GM11168 (cell line): ENCODE results near the gene AMER2.

ENCODE experiments used
- in situ Hi-C: fragments of 300-500 bp; cut with MboI; formaldehyde crosslinking; loops from one replicate; pipeline ENCODE4 v1.12.0; 2022; ENCODE audit warnings: low sequenced_read_pairs; ENCODE audit not compliant: unreplicated experiment

Gene AMER2, protein sequence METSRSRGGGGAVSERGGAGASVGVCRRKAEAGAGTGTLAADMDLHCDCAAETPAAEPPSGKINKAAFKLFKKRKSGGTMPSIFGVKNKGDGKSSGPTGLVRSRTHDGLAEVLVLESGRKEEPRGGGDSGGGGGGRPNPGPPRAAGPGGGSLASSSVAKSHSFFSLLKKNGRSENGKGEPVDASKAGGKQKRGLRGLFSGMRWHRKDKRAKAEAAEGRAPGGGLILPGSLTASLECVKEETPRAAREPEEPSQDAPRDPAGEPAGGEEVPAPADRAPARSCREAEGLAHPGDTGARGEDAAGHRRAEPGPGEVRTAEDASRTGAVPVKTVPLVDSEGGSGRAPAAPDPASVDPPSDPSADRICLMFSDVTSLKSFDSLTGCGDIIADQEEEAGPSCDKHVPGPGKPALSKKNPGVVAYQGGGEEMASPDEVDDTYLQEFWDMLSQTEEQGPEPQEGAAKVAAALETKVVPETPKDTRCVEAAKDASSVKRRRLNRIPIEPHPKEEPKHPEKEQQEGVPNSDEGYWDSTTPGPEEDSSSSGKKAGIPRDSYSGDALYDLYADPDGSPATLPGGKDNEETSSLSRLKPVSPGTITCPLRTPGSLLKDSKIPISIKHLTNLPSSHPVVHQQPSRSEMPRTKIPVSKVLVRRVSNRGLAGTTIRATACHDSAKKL

DNA sequence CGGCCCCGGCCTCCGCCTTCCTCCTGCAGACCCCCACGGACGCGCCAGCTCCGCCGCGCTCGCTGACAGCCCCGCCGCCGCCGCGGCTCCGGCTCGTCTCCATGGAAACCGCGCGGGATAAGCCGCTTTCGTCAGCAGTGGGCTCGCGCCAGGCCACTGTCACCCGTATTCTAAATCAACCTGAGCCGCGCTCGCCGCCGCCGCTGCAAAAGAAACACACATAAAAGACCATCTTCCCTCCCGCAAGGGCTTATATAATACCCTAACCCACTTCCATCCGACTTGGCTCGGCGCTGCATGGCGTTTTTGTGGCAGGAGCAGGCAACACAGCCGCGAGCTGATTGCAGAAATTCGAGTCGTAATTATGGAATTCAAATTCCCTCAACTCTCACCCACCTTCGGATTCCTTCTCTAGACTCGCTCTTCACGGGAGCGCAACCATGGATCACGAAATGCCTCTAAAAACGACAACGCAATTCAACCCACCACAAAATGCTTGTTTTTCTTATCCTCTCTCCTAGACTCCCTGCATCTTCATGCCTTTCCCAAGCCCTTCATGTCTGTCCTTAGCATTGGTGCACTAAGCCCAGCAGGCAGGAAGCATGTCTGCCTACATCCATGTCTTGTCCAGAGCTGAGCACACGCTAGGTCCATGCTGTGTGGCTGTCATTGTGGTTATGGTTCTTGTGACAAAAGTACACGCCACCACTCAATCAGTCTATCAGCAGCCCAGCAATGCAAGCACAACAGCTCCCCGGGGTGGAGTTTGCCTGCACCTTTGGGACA is at the start of gene AMER2:
AMER2 (minus strand) TSS at position 772 of the 786 bp plus-strand sequence; CDS start at position 103, 669 bp downstream.
- in situ Hi-C loops: no loop called here

GRCh38 chr13:25218019-25218418 is 45.9 kb upstream of the AMER2 start:
- in situ Hi-C loops: no loop called here

GRCh38 chr13:25217023-25217885 is 45.2 kb upstream of the AMER2 start:
- in situ Hi-C loops: no loop called here

DNA sequence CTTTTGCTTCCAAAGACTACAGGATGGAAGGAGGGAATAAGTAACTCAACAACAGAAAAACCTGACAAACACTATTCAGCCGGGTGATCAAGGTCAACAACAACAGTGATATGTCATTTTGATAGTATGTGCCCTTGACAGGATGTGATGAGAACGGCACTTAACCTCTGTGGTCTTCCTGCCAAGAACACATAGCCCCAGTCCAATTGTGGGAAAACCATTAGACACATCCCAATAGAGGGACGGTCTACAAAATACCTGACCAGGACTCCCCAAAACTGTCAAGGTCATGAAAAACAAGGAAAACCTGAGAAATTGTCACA is 43.1 kb upstream of the AMER2 start:
- in situ Hi-C loops: no loop called here

DNA sequence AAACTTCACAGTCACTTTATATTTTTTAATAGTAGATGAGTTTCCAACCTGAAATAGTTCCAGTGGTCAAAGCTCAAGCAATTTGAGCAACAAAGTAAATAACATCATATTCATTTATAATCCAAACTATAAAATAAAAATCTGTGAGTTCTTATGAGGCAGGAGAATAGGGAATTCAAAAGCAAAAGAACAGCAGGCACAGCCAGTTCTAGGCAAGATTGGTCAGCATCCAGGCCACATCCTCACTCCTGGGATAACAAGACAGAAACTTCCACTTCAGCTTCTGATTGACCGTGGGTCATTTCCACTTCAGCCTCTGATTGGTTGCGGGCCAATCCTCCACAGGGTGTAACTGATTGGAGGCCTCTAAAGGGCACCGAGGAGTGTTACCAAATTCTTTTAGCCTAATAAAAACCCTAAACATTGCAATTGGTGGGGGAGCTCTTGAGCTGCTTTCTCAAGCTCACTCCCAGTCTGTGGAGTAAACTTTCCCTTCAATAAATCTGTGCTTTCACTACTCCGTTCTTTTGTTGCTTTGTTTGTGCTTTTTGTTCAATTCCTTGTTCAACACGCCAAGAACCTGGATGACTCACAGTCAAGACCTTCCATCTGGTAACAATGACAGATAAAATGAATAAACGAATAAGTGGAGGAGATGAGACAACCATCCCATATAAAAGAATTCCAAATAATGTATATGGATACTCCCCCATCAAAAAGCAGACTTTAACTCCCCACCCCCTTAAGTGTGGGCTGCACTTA is 42.6 kb upstream of the AMER2 start:
- in situ Hi-C loops: no loop called here

- in situ Hi-C loops: no loop called here
Measured at GRCh38 chr13:25213715-25214114, 41.6 kb upstream of the AMER2 start.

DNA sequence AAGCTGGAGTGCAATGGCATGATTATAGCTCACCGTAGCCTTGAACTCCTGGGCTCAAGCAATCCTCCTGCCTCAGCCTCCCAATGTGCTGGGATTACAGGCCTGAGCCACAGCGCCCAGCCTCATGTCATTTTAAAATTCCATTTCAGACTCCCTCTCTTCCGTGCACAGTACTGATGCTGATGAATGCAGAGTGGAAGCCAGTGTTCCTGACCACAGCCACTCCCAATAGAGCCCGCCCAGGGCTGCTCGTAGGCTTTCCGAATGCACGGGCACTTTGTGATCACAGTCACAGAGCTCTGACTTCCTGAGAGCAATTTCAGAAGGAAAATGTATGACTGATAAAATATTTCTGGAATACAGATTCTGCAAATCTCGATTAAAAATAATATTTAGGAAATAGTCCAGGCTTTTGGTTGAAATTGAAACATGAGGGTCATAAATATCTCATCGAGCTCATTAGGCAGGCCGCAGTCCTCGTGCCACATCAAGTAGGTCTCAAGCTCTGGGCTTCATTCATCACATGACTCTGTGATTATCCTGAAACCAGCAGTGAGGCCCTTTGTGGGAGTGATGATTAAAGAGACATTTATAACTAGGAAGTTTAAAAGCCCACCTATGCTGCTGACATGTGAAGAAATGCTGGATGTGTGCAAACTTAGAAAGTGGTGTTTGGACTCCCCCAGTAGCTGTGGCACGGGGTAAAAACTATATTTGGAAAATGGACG is 38.9 kb upstream of the AMER2 start:
- in situ Hi-C loops: no loop called here

- in situ Hi-C loops: no loop called here
Measured at GRCh38 chr13:25207291-25207810, 35.3 kb upstream of the AMER2 start.

GRCh38 chr13:25204863-25205262 is 32.8 kb upstream of the AMER2 start:
- in situ Hi-C loops: no loop called here

DNA sequence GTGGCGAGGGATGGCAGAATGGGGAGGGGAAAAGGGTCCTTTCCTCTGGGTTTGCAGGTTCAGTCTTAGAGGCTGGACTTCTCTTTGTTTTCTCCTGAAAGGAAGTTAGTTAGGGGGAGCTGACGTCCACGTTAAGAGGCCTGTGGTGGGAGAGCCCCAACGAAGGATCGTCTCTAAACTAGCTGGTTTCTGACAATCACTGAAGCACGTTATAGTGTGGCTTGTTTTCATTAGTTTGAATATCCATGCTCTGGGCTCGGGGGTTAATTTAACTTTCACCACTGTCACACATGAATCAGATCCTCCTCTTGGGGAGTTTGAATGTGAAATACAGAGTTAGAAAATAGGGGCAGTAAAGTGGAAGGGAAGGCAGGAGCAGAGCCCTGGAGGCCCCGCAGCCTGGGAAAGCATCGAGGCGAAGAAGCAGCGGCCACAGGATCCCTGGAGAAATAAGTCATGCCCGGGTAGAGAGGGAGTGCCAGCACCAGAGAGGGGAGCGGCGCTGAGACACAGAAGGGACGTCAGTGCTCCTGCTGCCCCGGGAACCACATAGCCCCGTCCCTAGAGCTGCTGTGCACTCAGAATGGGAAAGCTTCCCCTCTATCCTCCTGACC is 31.1 kb upstream of the AMER2 start:
- in situ Hi-C loops: no loop called here

DNA sequence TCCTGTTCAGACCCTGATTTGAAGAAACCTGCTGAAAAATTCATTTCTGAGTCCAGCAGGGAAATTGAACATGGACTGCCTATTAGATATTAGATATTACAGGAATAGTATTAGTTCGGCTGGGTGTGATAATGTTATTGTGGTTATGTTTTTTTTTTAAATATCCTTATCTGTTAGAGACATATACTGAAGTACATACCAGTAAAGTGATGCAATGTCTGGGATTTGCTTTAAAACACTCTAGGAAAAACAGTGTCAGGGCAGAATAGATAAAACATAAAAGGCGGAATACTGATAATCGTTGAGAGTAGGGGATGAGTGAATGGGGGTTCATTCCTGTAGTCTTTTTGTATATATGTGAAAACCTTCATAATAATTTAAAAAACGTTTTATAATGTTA is 28.7 kb upstream of the AMER2 start:
- in situ Hi-C loops: no loop called here

GRCh38 chr13:25198647-25199046 is 26.6 kb upstream of the AMER2 start:
- in situ Hi-C loops: no loop called here

DNA sequence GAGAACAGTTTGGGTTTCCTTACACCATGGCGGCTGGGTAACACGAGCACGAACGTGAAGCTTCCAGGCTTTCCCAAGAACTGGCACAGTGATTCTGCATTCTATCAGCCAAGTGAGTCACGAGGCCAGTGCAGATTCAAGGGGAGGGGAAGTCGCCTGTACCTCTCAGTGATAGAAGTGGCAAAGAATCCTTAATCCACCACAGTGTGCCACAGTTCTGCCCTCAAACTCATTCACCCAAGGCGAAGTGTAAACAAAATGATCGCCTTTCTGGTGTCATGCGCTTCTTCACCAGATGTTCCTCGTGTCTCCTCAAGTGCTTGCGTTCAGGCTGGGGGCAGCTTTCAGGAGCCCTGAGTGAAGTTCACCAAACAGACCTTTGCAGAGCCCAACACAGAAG is 24.9 kb upstream of the AMER2 start:
- in situ Hi-C loops: no loop called here

- in situ Hi-C loops: no loop called here
Measured at GRCh38 chr13:25192936-25193335, 20.8 kb upstream of the AMER2 start.

DNA sequence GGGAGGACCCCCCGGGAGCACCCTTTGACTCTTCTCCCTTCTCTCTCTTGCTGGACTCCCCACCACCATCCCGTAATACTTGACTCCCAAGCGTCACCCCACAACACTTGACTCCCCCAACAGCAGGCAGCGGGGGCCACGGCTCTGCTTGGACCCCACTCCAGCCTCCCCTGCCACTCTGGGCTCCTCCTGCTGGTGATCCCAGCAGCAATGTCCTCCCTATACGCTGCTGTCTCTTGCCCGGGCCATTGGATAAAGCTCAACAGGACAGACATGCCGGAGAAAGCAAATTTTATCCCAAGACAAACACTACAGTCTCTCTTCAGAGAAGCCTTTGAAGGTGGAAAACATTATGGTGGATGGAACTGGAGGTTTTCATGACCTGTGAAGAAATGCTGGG is 20.4 kb upstream of the AMER2 start:
- in situ Hi-C loops: no loop called here

DNA sequence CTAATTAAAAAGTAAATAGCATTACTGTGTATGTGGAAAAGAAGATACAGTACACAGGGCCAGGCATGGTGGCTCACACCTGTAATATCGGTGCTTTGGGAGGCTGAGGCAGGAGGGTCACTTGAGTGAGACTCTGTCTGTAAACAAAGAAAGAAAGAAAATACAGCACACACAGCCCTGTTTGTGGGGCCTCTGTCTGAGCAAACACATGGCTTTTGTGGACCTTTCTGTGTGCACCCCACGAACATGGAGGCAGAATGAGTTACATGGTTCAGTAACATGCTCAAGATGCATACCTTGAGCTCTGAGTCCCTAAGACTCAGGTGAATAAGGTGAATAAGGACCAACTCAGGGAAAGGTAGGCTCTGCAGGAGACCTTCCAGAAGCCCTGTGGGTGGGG is 20.0 kb upstream of the AMER2 start:
- in situ Hi-C loops: no loop called here

DNA sequence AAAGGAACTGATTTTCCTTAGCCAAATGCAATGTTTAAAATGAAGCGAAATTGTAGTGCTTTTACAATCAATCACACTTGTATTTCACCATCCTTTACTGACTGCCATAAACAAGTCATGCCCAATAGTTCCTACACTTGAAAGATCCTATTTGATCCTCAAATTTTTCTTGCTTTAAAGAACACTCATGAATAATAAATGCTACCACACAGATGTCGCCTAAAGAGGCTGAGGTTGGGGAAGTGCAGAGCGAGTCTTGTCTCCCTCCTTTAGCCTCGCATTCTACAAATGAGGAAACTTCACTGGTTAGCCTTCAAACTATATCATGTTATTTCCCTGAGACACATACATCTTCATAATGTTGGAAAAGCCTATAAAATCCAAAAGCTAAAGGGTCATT is 18.7 kb upstream of the AMER2 start:
- in situ Hi-C loops: no loop called here

DNA sequence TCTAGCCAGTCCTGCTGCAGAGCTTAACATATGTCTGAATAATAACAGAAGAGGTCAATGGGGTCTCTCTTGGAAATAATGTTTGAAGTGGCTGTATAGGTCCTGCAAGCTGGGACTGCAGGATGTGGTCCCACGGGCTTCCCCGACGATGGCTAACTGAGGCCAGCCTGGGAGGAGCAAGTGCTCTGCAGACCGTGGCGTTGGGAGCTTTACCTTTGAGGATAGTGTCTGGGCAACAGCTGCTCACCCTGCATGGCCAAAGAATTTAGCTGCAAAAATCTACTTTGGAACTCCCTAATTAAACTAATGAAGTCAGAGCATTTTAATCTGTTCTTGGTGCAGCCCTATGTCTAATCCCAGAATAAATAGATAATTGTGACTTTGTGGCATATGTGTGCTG is 18.2 kb upstream of the AMER2 start:
- in situ Hi-C loops: no loop called here
